ENCODE measurements around the gene ST3GAL6.

DNA sequence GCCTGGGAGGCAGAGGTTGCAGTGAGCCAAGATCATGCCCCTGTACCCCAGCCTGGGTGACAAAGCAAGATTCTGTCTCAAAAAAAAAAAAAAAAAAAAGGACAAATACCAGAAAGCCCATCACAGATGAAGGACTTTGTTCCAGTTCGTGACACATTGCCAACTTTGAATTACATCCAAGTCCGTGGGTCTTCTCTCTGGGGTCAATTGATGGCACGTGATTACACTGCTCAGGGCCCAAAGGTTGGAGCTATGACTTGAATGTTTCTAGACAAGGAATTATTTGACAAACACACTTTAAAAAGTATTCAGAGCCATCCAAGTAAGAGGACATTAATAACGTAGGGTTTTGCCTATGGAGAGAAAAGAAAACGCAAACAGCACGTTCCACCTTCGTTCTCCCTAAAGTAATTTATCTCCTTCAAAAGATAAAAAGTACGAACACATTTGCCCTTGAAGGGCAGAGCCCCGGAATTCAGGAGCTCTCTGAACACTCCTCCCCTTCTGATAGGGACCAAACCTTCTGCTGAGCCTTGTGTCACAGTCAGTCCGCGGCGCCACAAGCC, 31.3 kb upstream of the ST3GAL6 start:
- TF ChIP-seq POLR2A (IDR thresholded peaks at IDR 0.05; ENCODE audit: control extremely low read depth in 1 of 2, low read depth in 2 of 2, low read length in 2 of 2): no peak
- no peak for TF ChIP-seq EZH2 (IDR thresholded peaks at IDR 0.05; ENCODE audit: low read depth, low read length, severe bottlenecking)
